GM18520 (cell line): ENCODE results near the gene NAALADL1.
A peak's percentile ranks its signal among the peaks of the same experiment; 100 is the strongest.
"Not testable (repeated sequence)": the region's sequence is repeated elsewhere in the genome, so short reads cannot be mapped to it uniquely, and the experiment has no call there.

ENCODE experiments used
- ATAC-seq: cut with Tn5 transposase; IDR thresholded peaks from one replicate; pipeline ENCODE4 v1.9.1; 2021; ENCODE audit not compliant: unreplicated experiment

The NAALADL1 gene

DNA sequence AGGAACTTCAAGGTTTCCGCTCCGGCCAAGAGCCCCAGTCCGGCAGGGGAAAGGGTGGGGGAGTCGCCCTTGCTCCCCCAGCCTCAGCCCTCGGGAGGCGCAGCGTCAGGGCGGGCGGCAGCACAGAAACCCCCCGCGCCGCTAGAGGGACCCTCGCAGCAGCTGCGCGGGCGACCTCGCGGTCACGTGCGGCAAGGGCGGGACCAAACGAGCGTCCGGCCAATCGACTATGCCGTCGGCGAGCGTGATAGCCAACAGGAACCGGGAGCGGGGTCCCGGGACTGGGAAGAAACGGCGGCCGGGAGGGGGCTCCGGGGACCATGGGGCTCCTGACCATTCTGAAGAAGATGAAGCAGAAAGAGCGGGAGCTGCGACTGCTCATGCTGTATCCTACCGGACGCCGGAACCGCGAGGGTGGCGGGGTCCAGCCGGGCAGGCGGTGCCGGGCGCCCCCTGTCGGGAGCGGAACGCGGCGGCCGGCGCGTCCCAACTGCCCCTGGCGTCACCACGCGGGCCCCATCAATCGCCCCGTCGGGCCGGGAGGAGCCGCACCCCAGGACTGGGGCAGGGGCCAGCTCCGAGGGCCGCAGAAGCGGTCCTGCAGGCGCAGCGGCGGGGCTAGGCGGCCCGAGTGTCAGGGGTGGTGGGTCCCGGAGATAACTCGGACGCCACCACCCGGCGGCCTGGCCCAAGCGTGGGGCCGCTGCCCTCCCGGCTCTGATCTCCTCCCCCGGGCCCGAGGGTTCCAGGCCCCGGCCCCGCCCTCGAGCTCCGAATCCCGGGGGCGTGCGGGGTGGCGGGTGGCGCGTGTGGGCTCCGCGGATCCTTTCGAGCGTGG is 44.2 kb downstream of the NAALADL1 start, which contains the start of gene ARL2:
Gene ARL2, plus strand, starts transcription at position 273 of the 838 bp plus-strand sequence. Its CDS starts 48 bp downstream, at position 321.
- ATAC-seq = peak; percentile 68

DNA sequence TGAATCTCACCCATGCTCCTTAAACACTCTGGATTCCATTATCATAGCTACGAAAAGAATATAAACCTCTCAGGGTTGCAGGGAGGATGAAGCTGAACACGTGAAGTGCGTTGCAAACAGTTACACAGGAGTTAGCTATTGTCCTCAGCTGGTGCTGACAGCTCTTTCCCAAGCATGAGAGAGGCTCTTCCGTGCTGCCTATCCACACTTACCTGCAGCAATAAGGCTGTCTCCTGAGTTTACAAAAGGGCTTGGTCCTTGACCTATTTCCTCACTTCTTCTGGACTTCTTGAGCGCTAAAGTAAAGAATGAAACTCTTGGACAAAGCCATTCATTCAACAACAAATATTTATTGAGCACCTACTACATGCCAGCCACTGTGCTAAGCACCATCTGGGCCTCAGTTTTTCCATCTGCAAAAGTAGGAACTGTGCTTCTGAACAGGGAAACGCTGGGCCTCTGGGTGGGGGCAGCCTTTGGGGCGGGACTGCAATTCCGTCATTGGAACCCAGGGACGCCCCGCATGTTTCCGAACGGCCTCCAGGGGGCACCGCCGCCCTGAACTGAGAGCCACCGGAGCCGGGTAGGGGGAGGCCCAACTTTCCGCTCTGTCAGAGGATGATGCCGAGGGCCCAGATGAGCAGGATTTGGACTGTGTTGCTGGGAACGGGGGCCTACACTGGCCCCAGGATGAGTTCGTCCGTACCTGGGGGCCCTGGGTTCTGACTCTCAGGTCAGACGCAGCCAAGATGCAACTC is 45.0 kb downstream of the NAALADL1 start:
- peak; percentile 42 for ATAC-seq

DNA sequence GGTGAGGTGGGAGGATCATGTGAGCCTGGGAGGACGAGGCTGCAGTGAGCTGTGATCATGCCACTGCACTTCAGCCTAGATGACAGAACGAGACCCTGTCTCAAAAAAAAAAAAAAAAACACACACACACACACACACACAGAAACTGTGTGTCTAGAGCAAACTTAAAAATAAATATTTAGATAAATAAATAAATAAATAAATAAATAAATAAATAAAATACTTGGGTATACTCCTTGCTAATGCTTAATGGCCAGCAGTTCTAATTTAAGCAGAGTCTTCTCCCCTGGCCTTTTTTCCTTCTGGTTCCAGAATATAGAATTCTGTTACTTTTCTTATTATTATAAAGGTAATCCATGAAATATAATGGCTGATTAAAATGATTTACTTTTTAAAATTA is 49.5 kb downstream of the NAALADL1 start:
- ATAC-seq = no peak

DNA sequence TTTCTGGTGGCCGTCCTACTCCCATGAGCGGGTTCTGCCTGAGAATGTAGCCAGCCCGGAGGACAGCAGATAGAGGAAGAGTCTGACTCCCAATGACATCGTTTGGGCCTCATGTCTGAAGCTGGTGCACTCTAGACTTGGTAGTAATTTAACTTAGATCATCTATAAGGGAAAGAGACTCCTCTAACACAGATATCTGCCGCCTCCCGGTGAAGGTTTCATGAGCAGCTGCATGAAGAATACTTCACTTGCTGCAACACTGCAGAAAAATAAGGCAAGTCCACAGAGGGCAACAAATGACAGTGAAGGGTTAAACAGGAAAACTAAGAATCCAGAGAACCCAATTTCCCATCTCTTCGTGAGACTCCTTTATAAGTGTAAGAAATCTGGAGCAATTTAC is 50.3 kb downstream of the NAALADL1 start:
- no peak for ATAC-seq

DNA sequence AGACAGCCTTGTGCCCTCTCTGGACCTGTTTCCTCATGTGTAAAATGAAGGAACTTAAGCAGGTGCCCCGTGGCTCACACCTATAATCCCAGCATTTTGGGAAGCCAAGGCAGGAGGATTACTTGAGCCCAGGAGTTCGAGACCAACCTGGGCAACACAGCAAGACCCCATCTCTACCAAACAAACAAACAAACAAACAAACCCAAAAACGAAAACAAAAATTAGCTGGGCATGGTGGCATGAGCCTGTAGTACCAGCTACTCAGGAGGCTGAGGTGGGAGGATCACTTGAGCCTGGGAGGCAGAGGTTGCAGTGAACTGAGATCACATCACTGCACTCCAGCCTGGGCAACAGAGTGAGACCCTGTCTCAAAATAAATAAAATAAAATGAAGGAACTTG is 54.4 kb downstream of the NAALADL1 start:
- ATAC-seq = not testable (repeated sequence)

DNA sequence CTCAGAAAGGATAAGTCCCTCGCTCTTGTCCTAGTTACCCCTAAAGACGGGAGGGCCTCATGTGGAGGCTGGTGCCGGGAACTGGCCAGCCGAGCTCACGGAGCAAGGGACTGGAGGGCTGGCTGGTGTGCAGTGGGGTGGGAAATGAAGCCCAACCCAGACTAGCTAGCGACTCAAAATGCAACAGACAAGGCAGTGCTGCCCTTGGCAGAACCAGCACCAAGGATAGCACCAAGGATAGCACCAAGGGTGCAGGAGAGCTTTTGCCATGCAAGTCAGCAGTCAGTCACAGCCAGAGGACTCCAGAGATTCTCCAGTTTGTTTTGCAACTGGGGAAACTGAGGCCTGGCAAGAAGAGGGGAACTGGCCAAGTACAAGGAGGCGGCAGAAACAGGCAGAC is 55.1 kb downstream of the NAALADL1 start:
- ATAC-seq = no peak

DNA sequence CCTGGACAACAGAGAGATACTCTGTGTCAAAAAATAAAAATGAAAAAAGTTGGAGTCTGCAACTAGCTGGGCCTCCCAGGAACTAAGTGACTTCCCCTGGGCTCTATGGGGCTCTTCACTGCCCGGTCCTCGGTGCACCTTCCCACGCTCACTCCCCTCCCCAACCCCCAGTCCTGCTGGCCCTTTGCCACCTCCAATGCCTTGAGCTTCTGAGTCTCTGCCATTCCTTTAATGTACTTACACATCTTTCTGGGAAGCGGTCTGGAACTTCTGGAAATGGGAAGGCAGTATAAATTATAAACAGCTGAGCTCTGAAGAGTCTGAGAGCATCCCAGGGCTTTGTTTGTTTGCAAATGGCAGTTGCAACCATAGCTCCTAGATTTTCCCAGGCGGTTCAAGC is 55.6 kb downstream of the NAALADL1 start:
- ATAC-seq = no peak

DNA sequence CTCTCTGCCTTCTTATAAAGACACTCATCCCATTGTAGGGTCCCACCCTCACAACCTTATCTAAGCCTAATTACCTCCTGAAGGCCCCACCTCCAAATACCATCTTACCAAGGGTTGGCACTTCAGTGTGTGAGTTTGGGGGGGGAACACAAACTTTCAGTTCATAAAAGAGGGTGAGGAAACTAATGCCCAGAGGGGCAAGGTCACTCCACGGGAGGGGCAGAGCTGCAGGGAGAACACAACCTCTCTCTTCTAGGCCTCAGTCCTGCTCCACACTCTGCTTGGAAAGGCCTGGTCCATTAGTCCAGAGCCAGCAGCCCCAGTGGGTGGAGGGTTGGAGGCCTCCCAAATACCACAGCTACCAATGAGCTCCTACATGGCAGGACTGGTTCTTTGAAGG is 58.9 kb downstream of the NAALADL1 start:
- ATAC-seq = no peak

DNA sequence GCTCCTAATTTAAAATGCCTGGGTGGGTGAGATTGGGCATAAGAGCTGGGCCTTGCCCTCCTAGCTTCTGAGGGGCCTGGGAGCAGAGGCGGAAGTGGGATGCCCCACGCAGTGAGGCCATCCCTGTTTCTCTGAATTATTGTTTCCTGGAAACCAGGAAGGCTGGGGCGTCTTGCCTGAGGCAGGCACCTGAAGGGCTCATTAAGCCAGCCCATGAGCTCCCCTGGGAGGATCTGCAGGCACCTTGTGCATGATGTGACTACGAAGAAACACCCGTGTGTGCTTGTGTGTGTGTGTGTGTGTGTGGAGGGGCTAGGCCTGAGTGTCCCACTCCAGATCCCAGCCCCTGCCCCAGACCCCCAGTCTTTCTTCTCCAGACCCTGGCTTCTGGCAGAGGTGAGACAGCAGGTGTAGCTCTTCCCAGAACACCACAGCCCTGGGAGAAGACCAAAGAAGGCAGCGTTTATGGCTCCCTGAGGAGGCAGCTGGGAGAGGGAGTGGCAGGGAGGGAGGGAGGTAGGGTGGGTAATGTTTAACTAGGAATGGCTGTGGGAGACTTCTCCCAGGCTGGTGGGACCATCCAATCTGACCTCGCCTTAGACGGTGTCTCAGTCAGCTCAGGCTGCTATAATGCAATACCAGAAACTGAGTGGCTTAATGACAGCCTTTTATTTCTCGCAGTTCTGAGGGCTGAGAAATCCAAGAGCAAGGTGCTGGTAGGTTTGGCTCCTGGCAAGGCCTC is 59.5 kb downstream of the NAALADL1 start:
- ATAC-seq = no peak

DNA sequence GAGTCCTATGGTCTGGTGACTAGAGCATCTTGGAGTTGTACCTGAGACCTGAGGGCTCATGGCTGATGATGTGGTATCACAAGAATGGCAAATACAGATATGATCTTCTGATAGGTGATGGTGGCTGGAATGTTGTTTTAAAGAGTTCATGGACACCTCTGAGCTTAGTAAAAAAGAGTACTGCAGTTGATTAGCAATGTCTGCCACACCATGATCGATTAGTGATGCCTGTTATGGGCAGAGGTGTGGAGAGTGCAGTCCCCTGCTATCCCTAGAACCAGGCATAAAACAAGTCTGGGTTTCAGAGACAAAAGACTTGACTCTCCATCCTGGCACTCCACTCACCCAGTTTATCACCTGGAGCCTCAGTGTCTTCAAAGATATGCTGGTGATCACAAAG is 60.2 kb downstream of the NAALADL1 start:
- no peak for ATAC-seq

DNA sequence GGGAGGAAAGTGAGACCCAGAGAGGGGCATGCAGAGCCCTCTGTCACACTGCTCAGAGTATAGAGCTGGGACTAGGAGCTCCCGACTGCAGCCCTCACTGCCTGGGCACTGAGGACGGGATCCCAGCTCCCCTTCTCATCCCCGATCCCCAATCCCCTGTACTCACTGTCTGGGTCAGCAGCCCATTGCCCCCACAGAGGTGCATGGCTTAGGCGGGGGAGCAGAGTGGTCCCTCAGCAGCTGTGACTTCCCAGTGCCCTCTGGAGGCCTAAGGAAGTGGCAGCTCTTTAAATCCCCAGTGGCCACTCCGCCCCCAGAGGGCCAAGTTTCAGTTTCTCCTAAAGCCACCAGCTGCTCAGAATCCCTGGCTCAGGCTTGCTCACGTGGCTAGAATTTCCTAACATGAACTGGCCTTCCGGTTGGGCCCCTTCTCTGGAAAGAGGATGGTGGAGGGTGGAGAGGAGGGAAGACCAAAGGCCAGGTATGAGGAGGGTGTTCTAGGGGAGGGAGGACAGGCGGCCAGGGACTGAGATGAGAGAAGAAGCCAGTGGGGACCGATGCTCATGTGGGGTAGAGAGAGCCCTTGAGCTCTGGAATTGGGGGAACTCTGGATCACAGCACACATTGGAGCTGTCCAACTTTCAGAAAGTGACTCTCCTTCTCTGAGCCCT is 61.5 kb downstream of the NAALADL1 start, which contains the start of gene BATF2:
Gene BATF2, minus strand, starts transcription at position 262 of the 671 bp plus-strand sequence. Its CDS starts 57 bp downstream, at position 205.
- ATAC-seq = no peak

DNA sequence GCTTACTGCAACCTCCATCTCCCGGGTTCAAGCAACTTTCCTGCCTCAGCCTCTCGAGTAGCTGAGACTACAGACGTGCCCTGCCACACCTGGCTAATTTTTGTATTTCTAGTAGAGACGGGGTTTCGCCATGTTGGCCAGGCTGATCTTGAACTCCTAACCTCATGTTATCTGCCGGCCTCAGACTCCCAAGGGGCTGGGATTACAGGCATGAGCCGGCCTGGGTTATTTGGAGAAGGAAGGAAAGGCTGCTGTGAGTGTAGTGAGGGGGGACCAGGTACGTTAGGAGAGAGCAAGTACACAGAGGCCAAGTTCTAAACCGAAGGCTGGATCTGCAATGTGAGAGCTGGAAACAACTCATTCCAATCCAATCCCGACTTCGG is 62.0 kb downstream of the NAALADL1 start:
- no peak for ATAC-seq
